H1 (cell line): Measurements from ENCODE around the gene NPTXR. TPM values are rescaled to one million over a fixed set of nuclear protein-coding genes. Genes with fewer than 3 reads are reported as not detected.
A peak's percentile ranks its signal among the peaks of the same experiment; 100 is the strongest.

ENCODE experiments used
- BACH1 ChIP-seq: IDR thresholded peaks from 2 replicates; pipeline ENCODE4 v1.6.1; 2012; ENCODE audit warnings: low read length, improper control_type of control experiment
- BCL11A ChIP-seq, 2 experiments: IDR thresholded peaks; one replicate each; pipeline ENCODE4 v1.6.1; 2011; ENCODE audit warnings: low read depth in 2 of 2, low read length in 2 of 2, mild to moderate bottlenecking in 2 of 2
- CEBPB ChIP-seq: IDR thresholded peaks from 2 replicates; pipeline ENCODE4 v1.6.1; 2012; ENCODE audit warnings: low read depth, low read length
- CTCF ChIP-seq, 3 experiments: IDR thresholded peaks; 1 replicate in 2 of 3; 2 replicates in 1 of 3; pipeline versions ENCODE4 v1.5.1 to v1.6.1; 2011; ENCODE audit warnings: low read length in 3 of 3, mild to moderate bottlenecking in 3 of 3, inconsistent platforms in 2 of 3, low read depth in 1 of 3, moderate library complexity in 1 of 3; ENCODE audit not compliant: insufficient read depth in 1 of 3; ENCODE audit errors: control extremely low read depth in 1 of 3
- KDM4A ChIP-seq: IDR thresholded peaks from one replicate; pipeline ENCODE4 v1.7.1; 2012; ENCODE audit warnings: low read depth, mild to moderate bottlenecking, moderate library complexity, low read length, inconsistent platforms; ENCODE audit not compliant: severe bottlenecking
- SP2 ChIP-seq: IDR thresholded peaks from 2 replicates; pipeline ENCODE4 v1.6.1; 2012; ENCODE audit warnings: mild to moderate bottlenecking, low read length, inconsistent platforms
- TEAD4 ChIP-seq: IDR thresholded peaks from 2 replicates; pipeline ENCODE4 v1.6.1; 2012; ENCODE audit warnings: low read depth, low read length, inconsistent platforms, mixed read lengths
- polyA plus RNA-seq, 7 experiments: library from polyadenylated mRNA; depleted of rRNA in 3 of 7; stranded (reverse) in 5 of 7; unstranded in 2 of 7; fragments of >200 nt in 5 of 7; fragments of 200-250 nt in 2 of 7; gene quantifications; 1 replicate in 5 of 7; 2 replicates in 1 of 7; 4 replicates in 1 of 7; pipeline versions ENCODE4 v1.2.1 to v1.2.3, GENCODE V29; 2011 to 2013; ENCODE audit warnings: missing spikeins in 2 of 7, mixed read lengths in 2 of 7
- total RNA-seq: library from RNA; stranded (reverse); fragmentation: NEBNext Ultra II Directional; extraction: Animal tissue kit (Norgen Biotek cat#: 25700); gene quantifications from 2 replicates; pipeline ENCODE4 v1.2.1, GENCODE V29; 2021
- TF ChIP-seq, protein P1 (sequence below): fragments of 300-600 bp; sonication (generic); IDR thresholded peaks from 2 replicates; pipeline ENCODE4 v1.7.1; 2012; ENCODE audit warnings: low read length, moderate library complexity, mild to moderate bottlenecking, inconsistent platforms; ENCODE audit not compliant: insufficient replicate concordance

NPTXR gene
- total and polyA plus RNA-seq, 2 of the 8 experiments (the other 6 are each of a cell fraction or from before 2014, with no cell fraction given): 3.7 to 6.4 TPM

DNA sequence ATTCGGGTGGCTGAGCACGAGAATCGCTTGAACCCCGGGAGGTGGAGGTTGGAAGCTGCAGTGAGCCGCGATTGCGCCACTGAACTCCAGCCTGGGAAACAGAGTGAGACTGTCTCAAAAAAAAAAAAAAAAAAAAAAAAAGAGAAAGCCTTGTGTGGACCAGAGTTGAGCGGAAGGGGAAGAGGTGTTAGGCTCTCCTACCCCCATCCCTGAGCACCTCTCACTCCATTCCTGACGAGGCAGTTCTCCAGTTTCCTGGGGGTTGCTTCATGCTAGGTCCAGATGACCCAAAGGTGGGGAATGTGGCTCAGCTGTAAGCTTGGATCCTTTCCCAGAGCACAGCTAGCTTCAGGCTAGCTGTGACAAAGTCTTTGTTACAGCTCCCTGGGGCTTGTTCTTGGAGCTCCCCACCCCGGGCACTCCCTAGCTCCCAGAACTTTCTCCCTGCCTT lies 41.1 kb downstream of the NPTXR start (continued):
- TF ChIP-seq, protein P1, sequence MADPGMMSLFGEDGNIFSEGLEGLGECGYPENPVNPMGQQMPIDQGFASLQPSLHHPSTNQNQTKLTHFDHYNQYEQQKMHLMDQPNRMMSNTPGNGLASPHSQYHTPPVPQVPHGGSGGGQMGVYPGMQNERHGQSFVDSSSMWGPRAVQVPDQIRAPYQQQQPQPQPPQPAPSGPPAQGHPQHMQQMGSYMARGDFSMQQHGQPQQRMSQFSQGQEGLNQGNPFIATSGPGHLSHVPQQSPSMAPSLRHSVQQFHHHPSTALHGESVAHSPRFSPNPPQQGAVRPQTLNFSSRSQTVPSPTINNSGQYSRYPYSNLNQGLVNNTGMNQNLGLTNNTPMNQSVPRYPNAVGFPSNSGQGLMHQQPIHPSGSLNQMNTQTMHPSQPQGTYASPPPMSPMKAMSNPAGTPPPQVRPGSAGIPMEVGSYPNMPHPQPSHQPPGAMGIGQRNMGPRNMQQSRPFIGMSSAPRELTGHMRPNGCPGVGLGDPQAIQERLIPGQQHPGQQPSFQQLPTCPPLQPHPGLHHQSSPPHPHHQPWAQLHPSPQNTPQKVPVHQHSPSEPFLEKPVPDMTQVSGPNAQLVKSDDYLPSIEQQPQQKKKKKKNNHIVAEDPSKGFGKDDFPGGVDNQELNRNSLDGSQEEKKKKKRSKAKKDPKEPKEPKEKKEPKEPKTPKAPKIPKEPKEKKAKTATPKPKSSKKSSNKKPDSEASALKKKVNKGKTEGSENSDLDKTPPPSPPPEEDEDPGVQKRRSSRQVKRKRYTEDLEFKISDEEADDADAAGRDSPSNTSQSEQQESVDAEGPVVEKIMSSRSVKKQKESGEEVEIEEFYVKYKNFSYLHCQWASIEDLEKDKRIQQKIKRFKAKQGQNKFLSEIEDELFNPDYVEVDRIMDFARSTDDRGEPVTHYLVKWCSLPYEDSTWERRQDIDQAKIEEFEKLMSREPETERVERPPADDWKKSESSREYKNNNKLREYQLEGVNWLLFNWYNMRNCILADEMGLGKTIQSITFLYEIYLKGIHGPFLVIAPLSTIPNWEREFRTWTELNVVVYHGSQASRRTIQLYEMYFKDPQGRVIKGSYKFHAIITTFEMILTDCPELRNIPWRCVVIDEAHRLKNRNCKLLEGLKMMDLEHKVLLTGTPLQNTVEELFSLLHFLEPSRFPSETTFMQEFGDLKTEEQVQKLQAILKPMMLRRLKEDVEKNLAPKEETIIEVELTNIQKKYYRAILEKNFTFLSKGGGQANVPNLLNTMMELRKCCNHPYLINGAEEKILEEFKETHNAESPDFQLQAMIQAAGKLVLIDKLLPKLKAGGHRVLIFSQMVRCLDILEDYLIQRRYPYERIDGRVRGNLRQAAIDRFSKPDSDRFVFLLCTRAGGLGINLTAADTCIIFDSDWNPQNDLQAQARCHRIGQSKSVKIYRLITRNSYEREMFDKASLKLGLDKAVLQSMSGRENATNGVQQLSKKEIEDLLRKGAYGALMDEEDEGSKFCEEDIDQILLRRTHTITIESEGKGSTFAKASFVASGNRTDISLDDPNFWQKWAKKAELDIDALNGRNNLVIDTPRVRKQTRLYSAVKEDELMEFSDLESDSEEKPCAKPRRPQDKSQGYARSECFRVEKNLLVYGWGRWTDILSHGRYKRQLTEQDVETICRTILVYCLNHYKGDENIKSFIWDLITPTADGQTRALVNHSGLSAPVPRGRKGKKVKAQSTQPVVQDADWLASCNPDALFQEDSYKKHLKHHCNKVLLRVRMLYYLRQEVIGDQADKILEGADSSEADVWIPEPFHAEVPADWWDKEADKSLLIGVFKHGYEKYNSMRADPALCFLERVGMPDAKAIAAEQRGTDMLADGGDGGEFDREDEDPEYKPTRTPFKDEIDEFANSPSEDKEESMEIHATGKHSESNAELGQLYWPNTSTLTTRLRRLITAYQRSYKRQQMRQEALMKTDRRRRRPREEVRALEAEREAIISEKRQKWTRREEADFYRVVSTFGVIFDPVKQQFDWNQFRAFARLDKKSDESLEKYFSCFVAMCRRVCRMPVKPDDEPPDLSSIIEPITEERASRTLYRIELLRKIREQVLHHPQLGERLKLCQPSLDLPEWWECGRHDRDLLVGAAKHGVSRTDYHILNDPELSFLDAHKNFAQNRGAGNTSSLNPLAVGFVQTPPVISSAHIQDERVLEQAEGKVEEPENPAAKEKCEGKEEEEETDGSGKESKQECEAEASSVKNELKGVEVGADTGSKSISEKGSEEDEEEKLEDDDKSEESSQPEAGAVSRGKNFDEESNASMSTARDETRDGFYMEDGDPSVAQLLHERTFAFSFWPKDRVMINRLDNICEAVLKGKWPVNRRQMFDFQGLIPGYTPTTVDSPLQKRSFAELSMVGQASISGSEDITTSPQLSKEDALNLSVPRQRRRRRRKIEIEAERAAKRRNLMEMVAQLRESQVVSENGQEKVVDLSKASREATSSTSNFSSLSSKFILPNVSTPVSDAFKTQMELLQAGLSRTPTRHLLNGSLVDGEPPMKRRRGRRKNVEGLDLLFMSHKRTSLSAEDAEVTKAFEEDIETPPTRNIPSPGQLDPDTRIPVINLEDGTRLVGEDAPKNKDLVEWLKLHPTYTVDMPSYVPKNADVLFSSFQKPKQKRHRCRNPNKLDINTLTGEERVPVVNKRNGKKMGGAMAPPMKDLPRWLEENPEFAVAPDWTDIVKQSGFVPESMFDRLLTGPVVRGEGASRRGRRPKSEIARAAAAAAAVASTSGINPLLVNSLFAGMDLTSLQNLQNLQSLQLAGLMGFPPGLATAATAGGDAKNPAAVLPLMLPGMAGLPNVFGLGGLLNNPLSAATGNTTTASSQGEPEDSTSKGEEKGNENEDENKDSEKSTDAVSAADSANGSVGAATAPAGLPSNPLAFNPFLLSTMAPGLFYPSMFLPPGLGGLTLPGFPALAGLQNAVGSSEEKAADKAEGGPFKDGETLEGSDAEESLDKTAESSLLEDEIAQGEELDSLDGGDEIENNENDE: no peak
- TF ChIP-seq KDM4A (peak; percentile 31), TEAD4 (no peak), BCL11A (IDR thresholded peaks at IDR 0.05; ENCODE audit: low read depth in 2 of 2, low read length in 2 of 2) (no peak), BACH1 (no peak), CEBPB (peak; percentile 33; the same call in 1 of the 2 replicates), CTCF (IDR thresholded peaks at IDR 0.05; ENCODE audit: control extremely low read depth in 1 of 3, insufficient read depth in 1 of 3, low read depth in 1 of 3, low read length in 3 of 3) (no peak), SP2 (no peak)
